Naive thymus-derived CD8-positive, alpha-beta T cell (primary cell): ENCODE results near the gene MED26. TPM values are rescaled to one million over a fixed set of nuclear protein-coding genes. Genes with fewer than 3 reads are reported as not detected.

Experiments used
- ATAC-seq, 2 donors: fragments of 150-1000 bp; cut with Tn5 transposase in 1 of 2; sonication (Bioruptor Pico), chemical (Tn5 transposase) in 1 of 2; 1 replicate in 1 of 2; 2 replicates in 1 of 2; pipeline ENCODE4 v1.10.0; 2021; ENCODE audit warnings: mild to moderate bottlenecking in 2 of 2, moderate library complexity in 2 of 2
- POLR2A ChIA-PET: fragments of 350-600 bp; sonication (Branson Sonifier 250); formaldehyde crosslinking; loops from one replicate; lab custom pipeline; 2021; ENCODE audit warnings: antibody characterized with exemption; lab: Charles Lee
- DNase-seq, 10 donors: peaks; one replicate each; pipeline versions ENCODE4 v3.0.0 to v3.0.0-alpha.2; 2020 to 2022
- H3K27ac Mint-ChIP-seq, 10 donors: one replicate each; pipeline ENCODE4 v1.8.0; 2020 to 2022; ENCODE audit warnings: mild to moderate bottlenecking in 10 of 10, mixed read lengths in 10 of 10, moderate library complexity in 4 of 10, inconsistent platforms in 1 of 10
- H3K27me3 Mint-ChIP-seq, 5 donors: one replicate each; pipeline ENCODE4 v1.8.0; 2021 to 2022; ENCODE audit warnings: mixed read lengths in 5 of 5
- H3K36me3 Mint-ChIP-seq, 3 donors: one replicate each; pipeline ENCODE4 v1.8.0; 2020 to 2022; ENCODE audit warnings: mixed read lengths in 3 of 3, mild to moderate bottlenecking in 2 of 3, inconsistent platforms in 1 of 3
- H3K4me1 Mint-ChIP-seq, 4 donors: one replicate each; pipeline ENCODE4 v1.8.0; 2021 to 2022; ENCODE audit warnings: mixed read lengths in 4 of 4
- H3K4me3 Mint-ChIP-seq, 10 donors: one replicate each; pipeline ENCODE4 v1.8.0; 2020 to 2022; ENCODE audit warnings: mild to moderate bottlenecking in 10 of 10, mixed read lengths in 10 of 10, moderate library complexity in 6 of 10, inconsistent platforms in 1 of 10
- H3K9me3 Mint-ChIP-seq, 9 donors: one replicate each; pipeline ENCODE4 v1.8.0; 2020 to 2022; ENCODE audit warnings: mixed read lengths in 9 of 9, mild to moderate bottlenecking in 3 of 9, inconsistent platforms in 1 of 9, moderate library complexity in 1 of 9
- polyA plus RNA-seq, 3 donors: library from polyadenylated mRNA; unstranded; fragments of 300-500 nt; fragmentation: Illumina TruSeq; gene quantifications; one replicate each; pipeline ENCODE4 v1.2.3, GENCODE V29; 2021
- total RNA-seq, 8 experiments: library from RNA in 2 of 8; stranded (reverse) in 2 of 8; gene quantifications; one replicate each; pipeline ENCODE4 v1.2.3 and lab custom pipeline; 2021 to 2026

MED26 gene
- total and polyA plus RNA-seq, 5 experiments from 2014 or later, result 2.7 to 18.5 (median 3.9) TPM

GRCh38 chr19:16527971-16528521, 100.0 kb downstream of the MED26 start:
- Mint-ChIP-seq H3K36me3 (peaks cover 0 to 84% (median 4%) of the 10 kb centered on the region in 3 donors), H3K4me3 (no peak overlapping the region), H3K27me3 (no peaks in the 10 kb centered on the region), H3K27ac (peak overlapping the region in 3 of 10 donors; percentile 29 to 60 (median 55)), H3K4me1 (peaks cover 0 to 4% (median 1%) of the 10 kb centered on the region in 4 donors), H3K9me3 (no peaks in the 10 kb centered on the region)
- DNase-seq (peak; percentile 20 to 73 (median 34)), ATAC-seq (peak in 1 of 2 donors; percentile 60)
- POLR2A ChIA-PET, result interaction anchor here (0.6 to 0.8 kb wide), 2 partner anchors 11 to 30 kb away, joined by 4 read pairs; no protein-coding TSS in a partner anchor

- H3K27me3 Mint-ChIP-seq, result no peaks in the 10 kb centered on the region
- POLR2A ChIA-PET, result interaction anchor here (0.6 to 0.8 kb wide), 2 partner anchors 10 to 31 kb away, joined by 4 read pairs; no protein-coding TSS in a partner anchor
- peaks cover 0 to 4% (median 1%) of the 10 kb centered on the region in 4 donors for H3K4me1 Mint-ChIP-seq
- H3K36me3 Mint-ChIP-seq, result peaks cover 0 to 83% (median 4%) of the 10 kb centered on the region in 3 donors
- peak overlapping the region in 3 of 10 donors; percentile 1 to 46 (median 29) for H3K27ac Mint-ChIP-seq
- DNase-seq (no peak), ATAC-seq (no peak)
- no peak overlapping the region for H3K4me3 Mint-ChIP-seq
- no peaks in the 10 kb centered on the region for H3K9me3 Mint-ChIP-seq
Measured at GRCh38 chr19:16527334-16527935, 100.6 kb downstream of the MED26 start.

- Mint-ChIP-seq H3K36me3 (peaks cover 0 to 81% (median 0%) of the 10 kb centered on the region in 3 donors), H3K9me3 (no peaks in the 10 kb centered on the region)
Measured at GRCh38 chr19:16525751-16526481, 102.1 kb downstream of the MED26 start.

GRCh38 chr19:16524991-16525734, 102.8 kb downstream of the MED26 start:
- no peaks in the 10 kb centered on the region for H3K27me3 Mint-ChIP-seq
- no peak overlapping the region for H3K27ac Mint-ChIP-seq
- H3K9me3 Mint-ChIP-seq, result no peaks in the 10 kb centered on the region
- POLR2A ChIA-PET, result no interaction called here
- H3K4me3 Mint-ChIP-seq, result no peak overlapping the region
- peaks cover 0 to 2% (median 0%) of the 10 kb centered on the region in 4 donors for H3K4me1 Mint-ChIP-seq
- ATAC-seq (no peak), DNase-seq (no peak)
- peaks cover 0 to 80% (median 0%) of the 10 kb centered on the region in 3 donors for H3K36me3 Mint-ChIP-seq

More at GRCh38 chr19:16525751-16526481, 102.1 kb downstream of the MED26 start:
- POLR2A ChIA-PET, result interaction anchor here (0.6 kb wide), 1 partner anchor 163 kb away, joined by 5 read pairs; no protein-coding TSS in a partner anchor
- no peak for ATAC-seq
- no peak overlapping the region for H3K4me3 Mint-ChIP-seq
- peak overlapping the region in 1 of 10 donors; percentile 25 for H3K27ac Mint-ChIP-seq
- DNase-seq, result no peak
- H3K27me3 Mint-ChIP-seq, result no peaks in the 10 kb centered on the region
- peaks cover 0 to 2% (median 0%) of the 10 kb centered on the region in 4 donors for H3K4me1 Mint-ChIP-seq

Other genes with a start within 250 kb of the MED26 start
- gene EPS15L1, start 156.2 kb downstream of the MED26 start, total RNA-seq, result 10 to 100 TPM; 47.0 to 47.9 TPM
- gene EPS15L1, start 156.2 kb downstream of the MED26 start, polyA plus RNA-seq, result 1 to 10 TPM; 6.8 to 9.6 (median 8.5) TPM
- gene CALR3, start 132.0 kb downstream of the MED26 start, total RNA-seq, result not detected
- not detected for gene CALR3, start 132.0 kb downstream of the MED26 start, polyA plus RNA-seq
- gene C19orf44, start 131.8 kb downstream of the MED26 start, total RNA-seq, result 1 to 10 TPM; 4.1 to 4.4 TPM
- 1 to 10 TPM in 1 of 3 donors, under 1 TPM in 1, not detected in 1; 0.23 to 2.0 TPM for gene C19orf44, start 131.8 kb downstream of the MED26 start, polyA plus RNA-seq
- 10 to 100 TPM; 75.6 to 82.0 TPM for gene CHERP, start 85.8 kb downstream of the MED26 start, total RNA-seq
- 10 to 100 TPM in 1 of 3 donors, 1 to 10 TPM in 2; 4.7 to 17.8 (median 8.6) TPM for gene CHERP, start 85.8 kb downstream of the MED26 start, polyA plus RNA-seq
- gene SLC35E1, start 55.8 kb downstream of the MED26 start, total RNA-seq, result 10 to 100 TPM; 31.5 to 34.2 TPM
- gene SLC35E1, start 55.8 kb downstream of the MED26 start, polyA plus RNA-seq, result 10 to 100 TPM; 13.6 to 22.3 (median 16.1) TPM
- gene SMIM7, start 31.9 kb upstream of the MED26 start, total RNA-seq, result 100 to 1,000 TPM; 102 to 104 TPM
- gene SMIM7, start 31.9 kb upstream of the MED26 start, polyA plus RNA-seq, result 10 to 100 TPM; 52.7 to 76.5 (median 63.9) TPM
- 1 to 10 TPM; 1.5 to 2.5 TPM for gene TMEM38A, start 32.9 kb upstream of the MED26 start, total RNA-seq
- gene TMEM38A, start 32.9 kb upstream of the MED26 start, polyA plus RNA-seq, result under 1 TPM in 2 of 3 donors, not detected in 1; 0.22 to 0.28 TPM
- not detected for gene NWD1, start 91.6 kb upstream of the MED26 start, total RNA-seq
- not detected for gene NWD1, start 91.6 kb upstream of the MED26 start, polyA plus RNA-seq
- 100 to 1,000 TPM in 1 of 2 experiments, 10 to 100 TPM in 1; 99.6 to 104 TPM for gene SIN3B, start 201.2 kb upstream of the MED26 start, total RNA-seq
- gene SIN3B, start 201.2 kb upstream of the MED26 start, polyA plus RNA-seq, result 1 to 10 TPM; 2.2 to 5.2 (median 3.2) TPM